Measurements from ENCODE around the gene CTNS.
A peak's percentile ranks its signal among the peaks of the same experiment; 100 is the strongest.

Gene CTNS

DNA sequence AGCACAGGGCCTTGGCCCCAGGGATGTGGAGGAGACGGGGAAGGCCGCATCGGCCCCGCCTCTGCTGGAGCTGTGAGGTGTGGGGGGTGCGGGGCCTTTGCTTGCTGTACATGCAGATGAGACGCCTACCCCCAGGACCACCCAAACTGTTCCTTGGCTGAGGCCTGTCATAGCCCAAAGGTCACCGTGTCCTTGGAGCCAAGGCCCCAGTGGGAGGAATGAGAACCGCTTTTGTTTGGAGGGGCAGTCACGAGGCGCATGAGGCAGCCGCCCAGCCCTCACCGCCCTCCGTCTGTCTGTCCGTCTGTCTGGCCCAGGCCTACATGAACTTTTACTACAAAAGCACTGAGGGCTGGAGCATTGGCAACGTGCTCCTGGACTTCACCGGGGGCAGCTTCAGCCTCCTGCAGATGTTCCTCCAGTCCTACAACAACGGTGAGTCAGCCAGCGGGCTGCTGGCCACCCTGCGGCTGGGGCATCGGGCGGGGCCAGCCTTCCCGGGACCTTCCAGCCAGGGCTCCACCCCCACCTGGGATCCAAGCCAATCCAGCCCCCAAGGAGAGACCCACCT, 23.1 kb downstream of the CTNS start:
- DNase-seq, result no peak

- DNase-seq, result no peak
Measured at GRCh38 chr17:3660311-3660891, 23.8 kb downstream of the CTNS start.

GRCh38 chr17:3663102-3664011, 26.8 kb downstream of the CTNS start:
- no peak for DNase-seq

DNA sequence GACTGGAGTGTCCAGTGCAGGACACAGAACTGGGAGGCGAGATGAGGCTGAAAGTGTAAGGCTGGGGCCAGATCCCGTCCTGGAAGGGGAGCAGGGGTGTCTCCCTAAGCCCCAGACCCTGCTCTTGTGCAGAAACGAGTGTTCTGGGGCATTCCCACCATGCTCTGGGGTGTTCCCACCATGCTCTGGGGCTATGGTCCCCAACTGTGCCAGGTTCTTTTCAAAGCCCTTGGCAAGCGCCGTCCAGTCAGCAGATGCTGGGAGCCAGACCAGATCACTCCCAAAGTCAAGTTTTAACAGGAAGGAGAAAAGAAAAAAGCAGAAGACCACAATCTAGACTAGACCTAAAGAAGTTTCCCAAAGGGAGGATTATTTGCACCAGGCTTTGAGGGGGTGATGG, 29.3 kb downstream of the CTNS start:
- no peak for DNase-seq

- no peak for DNase-seq
Measured at GRCh38 chr17:3666516-3666915, 30.0 kb downstream of the CTNS start.

DNA sequence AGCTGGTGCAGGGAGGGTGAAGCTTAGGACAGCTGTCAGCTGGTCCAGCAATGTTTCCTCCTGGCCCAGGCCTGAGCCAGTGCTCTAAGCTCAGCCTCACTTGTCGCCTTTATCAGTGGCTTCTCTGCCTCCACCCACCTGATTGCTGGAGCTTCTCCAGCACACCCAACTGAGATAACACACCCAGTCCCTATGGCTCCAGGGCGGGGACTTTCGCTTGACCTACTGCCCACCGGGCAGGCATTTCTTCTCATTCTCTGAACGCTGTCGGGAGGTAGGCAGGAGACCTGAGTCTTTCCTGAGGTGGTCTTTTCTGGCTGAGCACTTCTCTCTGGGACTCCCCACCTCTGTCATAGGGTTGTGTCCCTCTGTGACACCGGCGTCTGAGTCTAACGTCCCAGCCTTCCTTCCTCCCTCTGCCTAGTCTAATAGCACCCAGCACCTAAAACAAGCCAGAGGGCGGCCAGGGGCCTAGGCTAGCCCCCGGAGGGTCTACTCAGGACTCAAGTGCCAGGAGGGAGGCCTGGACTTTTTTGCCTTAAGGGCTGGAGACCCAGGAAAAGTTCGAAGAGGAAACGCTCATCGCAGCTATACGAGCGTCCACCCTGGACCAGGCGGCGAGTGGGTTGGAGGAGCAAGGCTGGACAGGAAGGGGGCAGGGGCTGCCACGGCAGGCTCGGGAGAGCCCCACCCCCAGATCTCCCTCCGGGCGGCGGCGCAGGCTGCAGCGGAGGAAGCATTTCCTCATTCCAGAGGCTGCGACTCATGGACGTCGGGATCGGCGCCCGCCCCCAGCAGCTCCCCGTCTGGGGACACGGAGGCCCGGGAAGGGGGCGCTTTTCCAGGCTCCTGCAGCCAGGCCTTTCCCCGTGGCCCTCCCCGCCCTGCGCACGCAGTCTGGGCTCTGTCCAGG, 31.1 kb downstream of the CTNS start:
- no peak for DNase-seq

DNA sequence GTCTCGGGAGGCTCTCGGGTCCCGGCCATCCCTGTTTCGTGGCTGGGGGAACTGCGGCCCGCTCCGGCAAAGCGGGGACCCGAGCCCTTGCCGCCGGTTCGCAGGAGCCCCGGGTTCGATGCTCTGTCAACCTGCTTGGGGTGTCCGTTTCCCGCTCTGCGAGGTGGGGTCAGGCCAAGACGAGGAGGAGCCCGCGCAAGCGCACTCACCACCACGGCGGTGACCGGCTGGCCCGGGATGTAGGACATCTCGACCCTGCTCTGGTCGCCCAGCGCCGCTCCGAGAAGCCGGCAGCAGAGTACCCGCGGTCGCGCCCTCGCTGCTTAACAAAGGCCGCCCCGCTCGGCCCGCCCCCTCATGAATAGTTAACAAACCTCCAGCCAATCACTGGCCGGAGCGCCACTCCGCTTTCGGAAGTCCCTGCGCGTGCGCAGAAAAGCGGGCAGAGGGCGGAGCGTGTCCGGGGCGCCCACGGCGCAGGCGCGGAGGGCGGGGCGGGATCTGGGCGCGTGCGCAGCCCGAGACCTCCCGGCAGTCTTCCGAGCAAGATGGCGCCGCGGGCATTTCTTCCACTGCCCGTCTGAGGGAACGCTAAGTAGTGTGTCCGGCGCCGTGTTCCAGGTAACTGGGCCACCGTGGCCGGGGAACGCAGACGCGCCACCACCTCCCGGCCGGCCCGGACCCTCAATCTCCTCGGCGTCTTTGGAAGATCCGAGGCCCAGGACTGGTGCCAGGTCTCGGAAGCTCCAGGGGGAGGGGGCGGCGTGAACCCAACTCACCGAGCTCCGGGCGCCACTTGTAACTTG, 31.9 kb downstream of the CTNS start, which contains the start of the genes EMC6 and TAX1BP3:
TSS of gene EMC6 (plus strand) at position 534 of the 806 bp plus-strand sequence. CDS start 335 bp downstream, outside the sequence.
TSS of gene TAX1BP3 (minus strand) at position 300 of the 806 bp plus-strand sequence. CDS start at position 248, 52 bp downstream.
- peak; percentile 95 for DNase-seq

GRCh38 chr17:3669085-3669347, 32.5 kb downstream of the CTNS start:
- DNase-seq, result no peak

GRCh38 chr17:3669548-3669947, 33.0 kb downstream of the CTNS start:
- DNase-seq, result no peak

DNA sequence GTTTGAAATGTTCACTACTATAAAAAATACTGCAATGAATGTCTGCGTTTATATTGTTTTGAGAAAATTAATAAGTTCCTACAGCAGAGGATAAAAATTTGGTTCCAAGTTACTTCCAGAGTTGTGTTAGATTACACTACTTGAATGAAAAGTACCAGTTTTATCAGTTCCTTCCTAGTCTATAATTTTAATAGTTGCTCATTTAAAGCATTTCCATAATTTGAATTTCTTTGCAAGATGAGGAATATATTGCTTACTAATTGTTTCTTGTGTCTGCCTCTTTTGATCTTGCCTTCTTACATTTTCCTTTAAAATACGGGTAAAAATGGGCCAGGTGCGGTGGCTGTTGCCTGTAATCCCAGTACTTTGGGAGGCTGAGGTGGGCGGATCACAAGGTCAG, 36.0 kb downstream of the CTNS start:
- no peak for DNase-seq

DNA sequence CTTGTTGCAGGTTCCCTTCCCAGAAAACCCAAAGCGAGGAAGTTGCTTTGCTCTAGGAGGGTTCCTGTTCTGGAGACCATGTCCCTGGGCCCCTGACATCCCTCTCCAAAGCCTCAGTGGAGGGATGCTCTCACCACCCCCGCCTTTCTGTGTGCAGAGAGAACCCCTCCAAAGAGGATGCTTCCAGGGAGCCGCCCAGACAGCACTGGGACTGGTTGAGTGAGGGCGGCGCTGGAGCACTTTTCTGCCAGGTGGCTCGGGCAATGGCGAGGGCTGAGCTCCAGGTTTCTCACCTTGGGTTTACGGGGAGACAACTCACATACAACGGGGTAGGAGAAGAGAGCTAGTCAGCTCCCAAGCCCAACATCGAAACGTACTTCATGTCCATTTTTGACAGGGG, 39.3 kb downstream of the CTNS start:
- no peak for DNase-seq

GRCh38 chr17:3678095-3678820, 41.7 kb downstream of the CTNS start:
- DNase-seq, result no peak

GRCh38 chr17:3678821-3679530, 42.4 kb downstream of the CTNS start:
- DNase-seq, result no peak

DNA sequence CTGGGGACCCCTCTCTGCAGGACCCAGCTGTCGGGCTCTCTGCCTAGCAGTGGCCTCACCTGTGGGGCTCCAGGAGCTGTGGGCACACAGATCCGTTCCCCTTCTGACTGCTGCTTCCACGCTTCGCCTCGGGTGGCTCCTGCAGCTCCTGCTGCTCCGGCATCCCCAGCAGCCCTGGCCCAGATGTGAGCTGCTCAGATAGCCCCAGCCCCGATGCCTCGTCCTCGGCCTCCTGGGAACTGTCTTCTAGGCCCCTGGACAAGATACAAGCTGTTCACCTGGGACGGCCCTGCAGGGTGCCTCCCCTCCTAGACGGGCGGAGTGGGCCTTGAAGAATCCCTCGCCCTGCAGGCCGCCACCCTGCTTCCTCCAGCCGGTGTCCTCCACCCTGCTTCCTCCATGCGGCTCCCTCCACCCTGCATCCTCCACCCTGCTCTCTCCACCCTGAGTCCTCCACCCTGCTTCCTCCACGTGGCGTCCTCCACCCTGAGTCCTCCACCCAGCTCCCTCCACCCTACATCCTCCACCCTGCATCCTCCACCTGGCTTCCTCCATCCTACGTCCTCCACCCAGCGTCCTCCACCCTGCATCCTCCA, 43.1 kb downstream of the CTNS start:
- no peak for DNase-seq

- DNase-seq, result no peak
Measured at GRCh38 chr17:3681057-3681456, 44.5 kb downstream of the CTNS start.

DNA sequence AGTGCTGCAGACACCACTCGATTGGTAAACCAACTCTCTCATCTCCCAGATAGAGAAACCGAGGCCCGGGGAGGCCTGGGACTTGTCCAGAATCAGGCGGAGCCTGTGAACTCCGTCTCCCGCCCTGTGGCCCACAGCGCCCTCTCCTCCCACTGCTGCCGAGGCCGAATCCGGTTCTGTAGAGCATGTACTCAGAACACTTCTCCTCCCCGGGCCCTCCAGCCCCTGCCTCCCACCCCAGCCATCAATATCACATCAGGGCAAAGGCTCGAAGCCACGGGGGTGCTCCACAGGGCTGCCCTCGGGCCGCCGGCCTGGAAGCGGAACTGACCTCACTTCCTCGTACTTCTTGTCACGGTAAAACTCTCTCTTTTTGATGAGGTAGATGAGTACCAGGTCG, 45.0 kb downstream of the CTNS start:
- DNase-seq, result no peak

GRCh38 chr17:3682033-3682432, 45.5 kb downstream of the CTNS start:
- DNase-seq, result no peak

DNA sequence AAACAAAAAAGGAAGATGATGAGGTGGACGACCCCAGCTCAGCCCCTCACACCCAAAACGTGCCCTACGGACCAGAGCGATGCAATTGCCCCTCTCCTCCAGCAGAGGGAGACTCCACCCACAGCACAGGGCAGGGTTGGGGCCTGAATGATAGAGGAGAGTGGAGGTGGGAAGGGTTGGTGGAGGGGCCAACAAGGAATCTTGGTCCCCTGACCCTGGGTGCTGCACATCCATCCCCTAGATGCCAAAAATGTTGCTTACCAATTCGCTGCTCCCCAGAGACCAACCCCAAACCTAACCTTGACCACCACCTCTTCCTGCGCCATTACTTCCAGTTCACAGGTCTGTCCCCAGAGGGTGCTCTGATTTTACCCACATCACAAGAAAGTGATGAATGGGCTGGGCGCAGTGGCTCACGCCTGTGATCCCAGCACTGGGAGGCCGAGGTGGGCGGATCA, 46.5 kb downstream of the CTNS start:
- no peak for DNase-seq

GRCh38 chr17:3685174-3685573, 48.6 kb downstream of the CTNS start:
- DNase-seq, result no peak

- DNase-seq, result no peak
Measured at GRCh38 chr17:3688027-3688553, 51.5 kb downstream of the CTNS start.

Measured in NCI-H1092 (cell line).